GM18507 (cell line): ENCODE measurements around the gene SOX30.
"Not testable (repeated sequence)": the region's sequence is repeated elsewhere in the genome, so short reads cannot be mapped to it uniquely, and the experiment has no call there.

Experiments used
- DNase-seq: peaks from one replicate; pipeline ENCODE4 v3.0.0; 2011; ENCODE audit warnings: low read depth; ENCODE audit not compliant: insufficient read length; ENCODE audit errors: extremely low spot score
- FAIRE-seq: peaks from 2 replicates; lab custom pipeline; 2011; peaks lifted over from hg19 to GRCh38; lab: Jason Lieb, UNC

SOX30 gene

GRCh38 chr5:157652377-157652692 is at the start of gene SOX30:
TSS of gene SOX30 (minus strand) at chr5:157652438. CDS start at chr5:157652078, 360 bp downstream.
- FAIRE-seq (no peak), DNase-seq (no peak)

- not testable (repeated sequence) for DNase-seq, FAIRE-seq
These were observed 46.4 kb upstream of the SOX30 start for GRCh38 chr5:157698674-157699073.

- FAIRE-seq, DNase-seq: not testable (repeated sequence)
These were observed 43.9 kb upstream of the SOX30 start for GRCh38 chr5:157696154-157696553.

GRCh38 chr5:157693816-157694215 is 41.6 kb upstream of the SOX30 start:
- DNase-seq, FAIRE-seq: not testable (repeated sequence)

- no peak for FAIRE-seq
- no peak for DNase-seq
These were observed 38.6 kb upstream of the SOX30 start for GRCh38 chr5:157690690-157691433.

GRCh38 chr5:157689942-157690689 is 37.9 kb upstream of the SOX30 start:
- FAIRE-seq (no peak), DNase-seq (no peak)

- DNase-seq (no peak), FAIRE-seq (no peak)
These were observed 34.9 kb upstream of the SOX30 start for GRCh38 chr5:157687198-157687554.

- not testable (repeated sequence) for DNase-seq, FAIRE-seq
These were observed 34.3 kb upstream of the SOX30 start for GRCh38 chr5:157686276-157687197.

GRCh38 chr5:157682257-157682656 is 30.0 kb upstream of the SOX30 start:
- no peak for FAIRE-seq

GRCh38 chr5:157681048-157681447 is 28.8 kb upstream of the SOX30 start:
- no peak for FAIRE-seq
- no peak for DNase-seq

More at GRCh38 chr5:157682257-157682656, 30.0 kb upstream of the SOX30 start:
- no peak for DNase-seq

GRCh38 chr5:157680239-157680638 is 28.0 kb upstream of the SOX30 start:
- no peak for DNase-seq
- FAIRE-seq, result no peak

GRCh38 chr5:157679801-157680200 is 27.6 kb upstream of the SOX30 start:
- DNase-seq, result no peak
- FAIRE-seq, result no peak

GRCh38 chr5:157677931-157678330 is 25.7 kb upstream of the SOX30 start:
- no peak for FAIRE-seq
- no peak for DNase-seq

- DNase-seq, FAIRE-seq: not testable (repeated sequence)
These were observed 22.1 kb upstream of the SOX30 start for GRCh38 chr5:157674351-157674750.

GRCh38 chr5:157672976-157673375 is 20.7 kb upstream of the SOX30 start:
- FAIRE-seq (no peak), DNase-seq (no peak)

- DNase-seq (no peak), FAIRE-seq (no peak)
These were observed 19.5 kb upstream of the SOX30 start for GRCh38 chr5:157671592-157672330.

- peak; percentile 83 for FAIRE-seq
- DNase-seq, result no peak
These were observed 18.7 kb upstream of the SOX30 start, which contains the start of gene C5orf52 for GRCh38 chr5:157670662-157671591. TSS of gene C5orf52 (plus strand) at chr5:157671533. CDS start at chr5:157671615, 82 bp downstream.

- FAIRE-seq (no peak), DNase-seq (no peak)
These were observed 17.5 kb upstream of the SOX30 start for GRCh38 chr5:157669701-157670097.
